ENCODE results near the gene COX19.

Gene COX19

DNA sequence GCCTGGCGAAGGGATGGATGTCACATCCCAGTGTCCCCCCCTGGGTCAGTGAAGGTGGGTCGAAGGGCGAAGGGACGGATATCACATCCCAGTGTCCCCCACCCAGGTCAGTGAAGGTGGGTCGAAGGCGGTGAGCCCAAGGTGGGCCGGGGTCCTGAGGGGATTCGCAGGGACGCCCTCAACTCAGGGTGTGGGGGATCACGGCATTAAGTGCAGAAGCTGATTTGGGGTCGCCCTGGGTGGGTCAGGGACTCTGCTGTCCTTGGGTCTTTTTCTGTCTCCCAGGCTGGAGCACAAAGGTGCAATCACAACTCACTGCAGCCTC is 42.7 kb downstream of the COX19 start:
- no peak for TF ChIP-seq EZH2 (optimal IDR thresholded peaks at IDR 0.05; ENCODE audit: low read depth, low read length)
- TF ChIP-seq, protein P1, sequence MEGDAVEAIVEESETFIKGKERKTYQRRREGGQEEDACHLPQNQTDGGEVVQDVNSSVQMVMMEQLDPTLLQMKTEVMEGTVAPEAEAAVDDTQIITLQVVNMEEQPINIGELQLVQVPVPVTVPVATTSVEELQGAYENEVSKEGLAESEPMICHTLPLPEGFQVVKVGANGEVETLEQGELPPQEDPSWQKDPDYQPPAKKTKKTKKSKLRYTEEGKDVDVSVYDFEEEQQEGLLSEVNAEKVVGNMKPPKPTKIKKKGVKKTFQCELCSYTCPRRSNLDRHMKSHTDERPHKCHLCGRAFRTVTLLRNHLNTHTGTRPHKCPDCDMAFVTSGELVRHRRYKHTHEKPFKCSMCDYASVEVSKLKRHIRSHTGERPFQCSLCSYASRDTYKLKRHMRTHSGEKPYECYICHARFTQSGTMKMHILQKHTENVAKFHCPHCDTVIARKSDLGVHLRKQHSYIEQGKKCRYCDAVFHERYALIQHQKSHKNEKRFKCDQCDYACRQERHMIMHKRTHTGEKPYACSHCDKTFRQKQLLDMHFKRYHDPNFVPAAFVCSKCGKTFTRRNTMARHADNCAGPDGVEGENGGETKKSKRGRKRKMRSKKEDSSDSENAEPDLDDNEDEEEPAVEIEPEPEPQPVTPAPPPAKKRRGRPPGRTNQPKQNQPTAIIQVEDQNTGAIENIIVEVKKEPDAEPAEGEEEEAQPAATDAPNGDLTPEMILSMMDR (IDR thresholded peaks at IDR 0.05; ENCODE audit: low read length) = no peak
- no peak for TF ChIP-seq EZH2phosphoT487 (IDR thresholded peaks at IDR 0.05; ENCODE audit: low read length)
- no peak overlapping the region for H3K4me2 ChIP-seq (ENCODE audit: low read depth, low read length)
- H3K4me1 ChIP-seq (ENCODE audit: low read length) = no peaks in the 10 kb centered on the region
- H3K4me3 ChIP-seq (ENCODE audit: low read length) = no peak overlapping the region
- H3F3A ChIP-seq (ENCODE audit: insufficient read depth, low read length) = no peaks in the 10 kb centered on the region
- no peaks in the 10 kb centered on the region for H3K9me2 ChIP-seq (replicated peaks; ENCODE audit: insufficient read depth, low read length)
- DNase-seq = no peak
- H3K79me2 ChIP-seq (ENCODE audit: low read length) = no peaks in the 10 kb centered on the region
- H3K9ac ChIP-seq (ENCODE audit: low read length) = no peak overlapping the region
- no peak overlapping the region for H3K27ac ChIP-seq (ENCODE audit: low read length)
- no peaks in the 10 kb centered on the region for H3K36me3 ChIP-seq (replicated peaks; ENCODE audit: insufficient read depth, low read length)
- H3K9me3 ChIP-seq (replicated peaks; ENCODE audit: insufficient read depth, low read length) = no peaks in the 10 kb centered on the region
- H3K27me3 ChIP-seq (replicated peaks; ENCODE audit: insufficient read depth, low read length) = peaks cover 51% of the 10 kb centered on the region
- H2AFZ ChIP-seq (ENCODE audit: low read length) = no peak overlapping the region
- H4K20me1 ChIP-seq (ENCODE audit: insufficient read depth, low read length) = no peaks in the 10 kb centered on the region

DNA sequence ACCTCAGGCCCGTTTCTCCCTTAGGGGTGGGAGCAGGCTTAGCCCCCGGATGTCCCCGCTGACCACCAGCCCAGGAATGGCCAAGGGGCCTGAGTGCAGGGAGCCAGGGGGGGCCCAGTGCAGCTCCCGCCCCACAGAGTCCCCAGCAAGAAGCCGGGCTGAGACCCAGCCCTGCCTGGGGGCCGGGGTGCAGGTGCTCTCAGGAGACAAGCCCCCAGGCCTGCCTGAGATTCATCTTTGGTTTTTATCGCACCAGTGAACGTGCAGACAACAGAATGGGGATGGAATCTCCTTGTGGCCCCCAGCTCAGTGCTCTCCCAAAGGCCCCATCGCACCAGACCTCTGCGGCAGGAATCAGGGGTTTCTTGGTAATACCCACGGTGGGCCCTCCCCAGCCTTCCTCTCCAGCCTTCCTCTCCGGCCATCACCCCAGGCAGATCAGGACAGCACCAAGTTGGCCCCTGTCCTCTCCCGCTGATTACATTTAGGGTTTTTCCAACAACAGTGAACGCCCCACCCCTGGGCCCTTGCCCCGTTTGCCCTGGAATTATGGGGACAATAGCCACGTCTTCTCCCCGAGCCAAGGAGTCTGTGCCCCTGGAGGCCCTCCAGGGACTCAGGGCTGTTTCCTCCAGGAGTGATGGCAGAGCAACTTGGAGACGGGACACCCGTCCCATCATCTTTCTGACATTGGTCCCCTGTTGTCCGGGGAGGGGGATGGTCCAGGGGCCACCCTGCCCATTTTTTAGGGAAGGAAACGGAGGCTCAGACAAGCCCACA is 43.3 kb downstream of the COX19 start:
- Histone ChIP-seq H3K4me1 (ENCODE audit: low read length) (no peaks in the 10 kb centered on the region), H3F3A (ENCODE audit: insufficient read depth, low read length) (no peaks in the 10 kb centered on the region), H3K27me3 (replicated peaks; ENCODE audit: insufficient read depth, low read length) (peaks cover 57% of the 10 kb centered on the region), H2AFZ (ENCODE audit: low read length) (no peak overlapping the region), H3K4me3 (ENCODE audit: low read length) (no peak overlapping the region), H3K36me3 (replicated peaks; ENCODE audit: insufficient read depth, low read length) (no peaks in the 10 kb centered on the region), H3K4me2 (ENCODE audit: low read depth, low read length) (no peak overlapping the region), H3K27ac (ENCODE audit: low read length) (no peak overlapping the region), H3K79me2 (ENCODE audit: low read length) (no peaks in the 10 kb centered on the region), H3K9me3 (replicated peaks; ENCODE audit: insufficient read depth, low read length) (no peaks in the 10 kb centered on the region), H3K9me2 (replicated peaks; ENCODE audit: insufficient read depth, low read length) (no peaks in the 10 kb centered on the region), H3K9ac (ENCODE audit: low read length) (no peak overlapping the region), H4K20me1 (ENCODE audit: insufficient read depth, low read length) (no peaks in the 10 kb centered on the region)
- TF ChIP-seq EZH2 (optimal IDR thresholded peaks at IDR 0.05; ENCODE audit: low read depth, low read length) (no peak), EZH2phosphoT487 (IDR thresholded peaks at IDR 0.05; ENCODE audit: low read length) (no peak)
- TF ChIP-seq, protein P1 (IDR thresholded peaks at IDR 0.05; ENCODE audit: low read length) = no peak
- no peak for DNase-seq

- Histone ChIP-seq H3K9ac (ENCODE audit: low read length) (no peak overlapping the region), H4K20me1 (ENCODE audit: insufficient read depth, low read length) (no peaks in the 10 kb centered on the region), H3F3A (ENCODE audit: insufficient read depth, low read length) (no peaks in the 10 kb centered on the region), H3K4me1 (ENCODE audit: low read length) (no peaks in the 10 kb centered on the region), H3K27me3 (replicated peaks; ENCODE audit: insufficient read depth, low read length) (peaks cover 65% of the 10 kb centered on the region), H3K36me3 (replicated peaks; ENCODE audit: insufficient read depth, low read length) (no peaks in the 10 kb centered on the region), H3K79me2 (ENCODE audit: low read length) (no peaks in the 10 kb centered on the region), H3K27ac (ENCODE audit: low read length) (no peak overlapping the region), H3K4me2 (ENCODE audit: low read depth, low read length) (no peak overlapping the region), H2AFZ (ENCODE audit: low read length) (no peak overlapping the region), H3K9me3 (replicated peaks; ENCODE audit: insufficient read depth, low read length) (no peaks in the 10 kb centered on the region), H3K9me2 (replicated peaks; ENCODE audit: insufficient read depth, low read length) (no peaks in the 10 kb centered on the region), H3K4me3 (ENCODE audit: low read length) (no peak overlapping the region)
- no peak for TF ChIP-seq EZH2phosphoT487 (IDR thresholded peaks at IDR 0.05; ENCODE audit: low read length)
- no peak for TF ChIP-seq EZH2 (optimal IDR thresholded peaks at IDR 0.05; ENCODE audit: low read depth, low read length)
- TF ChIP-seq, protein P1 (IDR thresholded peaks at IDR 0.05; ENCODE audit: low read length) = no peak
- no peak for DNase-seq
These were observed 44.2 kb downstream of the COX19 start for GRCh38 chr7:930975-931758.
